NAMALWA (cell line): ENCODE measurements around the gene E2F2.

Experiments used
- DNase-seq: peaks from one replicate; pipeline ENCODE4 v3.0.0-alpha.2; 2015; ENCODE audit warnings: low spot score

The E2F2 gene, protein sequence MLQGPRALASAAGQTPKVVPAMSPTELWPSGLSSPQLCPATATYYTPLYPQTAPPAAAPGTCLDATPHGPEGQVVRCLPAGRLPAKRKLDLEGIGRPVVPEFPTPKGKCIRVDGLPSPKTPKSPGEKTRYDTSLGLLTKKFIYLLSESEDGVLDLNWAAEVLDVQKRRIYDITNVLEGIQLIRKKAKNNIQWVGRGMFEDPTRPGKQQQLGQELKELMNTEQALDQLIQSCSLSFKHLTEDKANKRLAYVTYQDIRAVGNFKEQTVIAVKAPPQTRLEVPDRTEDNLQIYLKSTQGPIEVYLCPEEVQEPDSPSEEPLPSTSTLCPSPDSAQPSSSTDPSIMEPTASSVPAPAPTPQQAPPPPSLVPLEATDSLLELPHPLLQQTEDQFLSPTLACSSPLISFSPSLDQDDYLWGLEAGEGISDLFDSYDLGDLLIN

DNA sequence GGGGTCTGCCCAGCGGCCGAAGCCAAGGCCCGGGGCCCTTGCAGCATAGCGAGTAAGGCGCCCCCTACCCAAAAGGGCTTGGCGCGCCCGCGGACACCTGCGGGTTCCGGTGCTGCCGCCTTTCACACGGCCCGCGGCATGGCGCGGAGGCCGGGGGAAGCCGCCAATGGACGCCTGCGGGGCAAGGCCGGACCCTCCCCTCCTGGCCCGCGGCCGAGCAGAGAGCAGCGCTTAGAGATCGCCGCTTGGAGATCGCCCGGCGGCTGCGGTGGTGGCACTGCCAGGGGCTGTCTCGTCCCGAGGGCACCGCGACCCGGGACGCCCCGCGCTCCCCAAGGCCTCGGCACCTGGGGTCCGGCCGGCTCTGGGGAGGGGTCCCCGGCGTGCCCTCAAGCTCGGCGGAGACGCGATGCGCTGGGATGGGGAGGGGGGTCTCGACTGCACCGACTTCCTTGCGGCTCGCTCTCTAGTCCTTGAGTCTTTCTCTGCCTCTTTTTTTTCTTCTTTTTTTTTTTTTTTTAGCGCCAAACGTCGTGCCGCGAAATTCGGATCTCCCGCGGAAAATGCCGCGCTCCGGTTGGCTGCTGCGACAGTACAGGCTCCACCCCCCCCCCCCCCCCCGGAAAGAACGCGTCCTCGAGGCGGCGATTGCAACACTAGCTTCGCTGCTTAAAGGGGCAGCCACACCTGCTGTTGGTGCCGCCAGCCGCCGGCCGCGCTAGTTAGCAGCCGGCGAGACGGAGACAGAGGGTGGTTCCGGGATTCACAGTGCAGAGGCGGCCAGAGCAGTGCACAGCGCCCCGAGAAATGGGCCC is at the start of gene E2F2:
Gene E2F2 (minus strand): TSS at position 487 of the 815 bp plus-strand sequence. CDS start 440 bp downstream, at position 47.
- peak; percentile 91 for DNase-seq

DNA sequence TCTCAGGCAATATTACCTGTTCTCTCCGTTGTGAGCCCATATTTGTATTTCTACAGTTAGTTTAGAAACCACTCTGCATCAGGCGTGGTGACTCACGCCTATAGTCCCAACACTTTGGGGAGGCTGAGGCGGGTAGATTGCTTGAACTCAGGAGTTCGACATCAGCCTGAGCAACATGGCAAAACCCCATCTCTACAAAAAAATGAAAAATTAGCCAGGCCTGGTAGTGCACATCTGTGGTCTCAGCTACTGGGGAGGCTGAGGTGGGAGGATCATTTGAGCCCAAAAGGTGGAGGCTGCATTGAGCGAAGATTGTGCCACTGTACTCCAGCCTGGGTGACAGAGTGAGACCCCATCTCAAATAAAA is 47.9 kb upstream of the E2F2 start:
- DNase-seq, result no peak

DNA sequence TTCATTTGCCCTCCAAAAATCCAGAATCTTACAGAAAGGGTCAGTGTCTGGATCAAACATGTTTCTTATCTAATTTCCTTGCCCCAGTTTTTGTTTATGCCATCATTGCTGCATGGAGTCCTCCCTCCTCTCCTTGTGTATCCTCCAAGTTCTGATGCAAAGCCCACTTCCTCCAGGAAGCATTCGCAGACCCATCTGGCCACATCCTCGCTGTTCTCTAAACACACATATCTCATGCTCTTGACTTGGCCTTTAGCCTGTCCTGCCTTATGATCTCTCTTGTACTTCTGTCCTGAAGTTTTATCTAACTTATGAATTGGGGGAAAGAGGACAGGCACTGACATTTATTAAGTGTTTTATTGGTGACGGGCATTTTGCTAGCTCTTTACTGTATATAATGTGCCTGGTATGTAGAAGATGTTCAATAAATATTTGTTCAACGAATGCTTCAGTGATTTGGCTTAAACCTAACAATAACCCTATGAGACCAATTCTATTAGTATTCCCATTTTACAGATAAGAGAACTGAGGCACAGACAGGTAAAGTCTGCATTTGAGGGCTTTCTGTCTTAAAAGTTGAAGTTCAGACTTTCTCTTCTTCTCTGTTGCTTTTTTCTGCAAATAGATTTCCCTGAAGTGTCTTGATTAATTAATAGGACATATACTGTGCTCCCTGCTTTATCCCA is 47.4 kb upstream of the E2F2 start:
- DNase-seq, result peak; percentile 64

DNA sequence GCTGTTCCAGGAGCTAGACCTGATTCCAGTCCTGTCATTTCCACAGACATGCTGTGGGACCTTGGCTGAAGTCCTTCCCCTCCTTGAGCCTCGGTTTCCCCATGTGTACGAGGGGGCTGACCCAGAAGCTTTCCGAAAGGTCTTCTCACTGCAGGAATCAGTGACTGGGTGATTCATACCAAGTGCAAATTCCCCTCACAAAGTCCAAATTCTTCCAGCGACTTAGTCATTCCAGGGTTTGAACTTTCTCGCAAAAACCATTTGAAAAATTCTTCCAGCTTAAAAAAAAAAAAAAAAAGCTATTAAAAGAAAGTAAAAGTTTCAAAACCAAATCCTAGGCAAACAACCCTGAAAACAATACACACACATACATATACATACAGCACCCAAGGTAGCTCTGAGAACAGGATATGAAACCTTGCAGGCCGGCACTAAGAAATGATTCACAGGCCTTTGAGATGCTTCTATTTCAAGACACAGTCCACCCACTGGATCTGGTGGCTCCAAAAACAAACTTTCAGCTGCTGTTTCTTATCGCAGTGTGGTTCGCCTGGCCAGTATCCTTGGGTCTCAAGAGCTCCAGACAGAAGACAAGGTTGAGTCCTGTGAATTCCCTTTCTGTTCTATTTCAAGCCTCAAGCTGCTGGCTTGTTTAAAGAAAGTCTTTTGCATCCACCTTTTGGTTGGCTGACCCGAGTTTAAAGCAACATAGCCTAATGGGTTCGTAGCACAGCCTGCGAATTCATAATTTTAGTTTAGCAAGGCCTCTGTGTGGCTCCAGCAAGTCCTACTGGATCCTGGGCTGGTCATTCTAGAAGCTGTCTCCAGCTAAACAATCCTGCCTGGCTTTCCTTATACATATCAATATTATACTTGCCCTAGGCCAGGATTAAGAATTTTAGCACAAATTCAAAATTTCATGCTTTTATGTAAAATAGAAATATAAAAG is 46.3 kb upstream of the E2F2 start:
- DNase-seq, result peak; percentile 94

DNA sequence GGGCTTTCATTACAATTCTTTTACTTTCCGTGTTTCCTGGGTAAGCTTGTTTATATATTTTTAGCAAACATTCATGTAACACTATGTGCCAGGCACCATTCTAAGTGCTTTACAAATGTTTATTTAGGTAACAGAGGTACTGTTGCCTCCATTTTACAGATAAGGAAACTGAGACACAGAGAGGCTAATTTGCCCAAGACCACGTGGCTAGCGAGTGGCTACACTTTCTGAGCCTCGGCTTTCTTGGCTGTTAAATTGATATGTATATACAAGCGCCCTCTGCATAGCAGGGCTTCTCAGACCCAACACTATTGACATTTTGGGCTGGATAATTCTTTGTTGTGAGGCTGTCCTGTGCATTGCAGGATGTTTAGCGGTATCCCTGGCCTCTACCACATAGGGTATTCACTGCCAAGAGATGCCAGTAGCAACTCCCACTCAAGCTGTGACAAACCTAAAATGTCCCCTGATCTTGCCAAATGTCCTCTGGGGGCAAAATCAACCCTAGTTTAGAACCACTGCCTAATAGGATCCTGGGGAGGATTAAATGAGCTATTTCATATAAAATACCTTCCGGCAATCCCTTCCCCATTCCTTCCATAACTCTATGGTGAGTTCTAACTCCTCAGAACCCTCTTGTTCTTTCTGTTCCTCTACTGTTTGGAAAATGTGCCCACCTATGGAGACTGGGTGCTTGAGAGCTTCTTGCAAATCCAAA is 45.5 kb upstream of the E2F2 start:
- DNase-seq, result peak; percentile 52

DNA sequence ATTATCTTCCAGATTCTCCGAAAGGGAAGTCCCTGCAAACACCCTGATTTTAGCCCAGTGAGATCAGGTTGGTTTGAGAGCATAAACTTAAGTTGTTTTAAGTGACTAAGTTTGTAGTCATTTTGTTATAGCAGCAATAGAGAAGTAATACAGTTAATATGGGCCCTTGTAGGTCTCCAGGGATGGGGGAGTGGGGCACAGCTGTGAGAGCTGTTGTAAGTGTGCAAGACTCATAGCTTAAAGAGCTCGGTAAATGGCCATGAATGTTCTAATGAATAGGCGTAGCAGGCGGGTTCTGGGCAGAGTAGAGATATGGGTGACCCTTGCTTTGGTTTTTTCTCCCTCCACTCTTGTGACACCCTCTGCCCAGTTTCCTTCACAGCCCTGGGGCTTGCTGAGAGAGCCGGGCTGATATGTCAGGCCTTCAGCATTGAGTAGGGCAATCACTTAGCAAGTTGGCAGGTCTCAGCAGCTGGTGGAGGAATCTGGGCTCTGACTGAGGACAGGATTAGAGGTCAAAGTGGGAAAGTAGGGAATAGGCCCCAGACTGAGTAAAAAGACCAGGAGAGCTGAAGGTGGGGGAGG is 44.3 kb upstream of the E2F2 start:
- DNase-seq, result peak; percentile 45

DNA sequence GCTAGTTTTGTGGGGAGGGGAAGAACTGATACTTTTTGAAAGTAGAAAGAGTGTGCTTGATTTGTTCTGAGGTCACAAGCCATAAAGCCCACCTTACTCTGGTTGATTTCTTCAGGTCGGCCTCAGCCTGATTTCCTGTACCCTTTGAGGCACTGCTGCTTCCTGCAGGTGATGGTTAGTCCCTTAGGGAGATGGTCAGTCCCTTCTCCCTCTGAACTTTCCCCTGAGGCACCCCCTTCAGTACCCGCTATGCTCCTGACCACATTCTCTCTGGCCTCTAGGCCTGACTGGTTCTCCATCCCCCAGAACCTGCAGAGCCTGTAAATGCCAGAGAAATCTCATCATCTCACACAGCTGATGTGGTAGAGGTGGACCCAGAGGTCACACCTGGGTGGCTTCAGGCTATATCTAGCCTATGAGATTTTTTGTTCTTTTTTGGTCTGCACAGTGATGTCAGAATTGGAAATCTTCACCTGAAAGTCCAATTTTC is 43.3 kb upstream of the E2F2 start:
- peak; percentile 60 for DNase-seq

DNA sequence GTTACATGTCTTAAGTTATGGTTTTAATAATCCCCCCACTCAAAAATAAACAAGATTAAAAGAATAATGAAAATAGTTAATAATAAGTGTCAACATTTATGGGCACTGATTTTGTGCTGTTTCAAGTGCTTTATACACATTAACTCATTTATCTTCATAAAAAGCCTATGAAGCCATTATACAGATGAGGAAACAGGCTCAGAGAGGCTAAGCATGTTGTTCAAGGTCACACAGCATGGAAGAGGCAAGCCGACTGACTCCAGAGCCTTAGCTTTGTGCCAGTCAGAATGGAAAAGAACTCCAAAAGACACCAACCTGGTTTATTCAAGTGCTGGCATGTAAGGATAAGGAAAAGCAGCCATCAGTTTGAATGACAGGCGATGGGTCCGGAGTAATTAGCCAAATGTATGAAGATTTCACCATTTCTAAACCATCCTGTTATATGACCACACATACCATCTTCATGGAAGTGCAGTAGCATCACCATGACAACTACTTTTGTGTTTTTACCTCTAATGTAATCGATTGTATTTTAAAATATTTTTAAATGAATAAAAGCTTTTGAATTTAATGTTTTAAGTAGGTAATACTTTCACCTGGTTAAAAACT is 42.6 kb upstream of the E2F2 start:
- no peak for DNase-seq

DNA sequence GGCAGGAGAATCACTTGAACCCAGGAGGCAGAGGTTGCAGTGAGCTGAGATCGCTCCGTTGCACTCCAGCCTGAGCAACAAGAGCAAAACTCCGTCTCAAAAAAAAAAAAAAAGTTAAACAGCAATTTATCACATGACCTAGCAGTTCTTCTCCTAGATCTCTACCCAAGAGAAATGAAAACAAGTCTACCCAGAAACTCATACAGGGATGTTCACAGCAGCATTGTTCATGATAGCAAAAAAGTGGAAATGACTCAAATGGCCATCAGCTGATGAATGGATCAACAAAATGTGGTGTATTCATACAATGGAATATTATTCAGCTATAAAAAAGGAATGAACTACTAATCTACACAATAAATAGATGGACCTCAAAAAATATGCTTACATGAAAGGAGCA is 40.4 kb upstream of the E2F2 start:
- no peak for DNase-seq

DNA sequence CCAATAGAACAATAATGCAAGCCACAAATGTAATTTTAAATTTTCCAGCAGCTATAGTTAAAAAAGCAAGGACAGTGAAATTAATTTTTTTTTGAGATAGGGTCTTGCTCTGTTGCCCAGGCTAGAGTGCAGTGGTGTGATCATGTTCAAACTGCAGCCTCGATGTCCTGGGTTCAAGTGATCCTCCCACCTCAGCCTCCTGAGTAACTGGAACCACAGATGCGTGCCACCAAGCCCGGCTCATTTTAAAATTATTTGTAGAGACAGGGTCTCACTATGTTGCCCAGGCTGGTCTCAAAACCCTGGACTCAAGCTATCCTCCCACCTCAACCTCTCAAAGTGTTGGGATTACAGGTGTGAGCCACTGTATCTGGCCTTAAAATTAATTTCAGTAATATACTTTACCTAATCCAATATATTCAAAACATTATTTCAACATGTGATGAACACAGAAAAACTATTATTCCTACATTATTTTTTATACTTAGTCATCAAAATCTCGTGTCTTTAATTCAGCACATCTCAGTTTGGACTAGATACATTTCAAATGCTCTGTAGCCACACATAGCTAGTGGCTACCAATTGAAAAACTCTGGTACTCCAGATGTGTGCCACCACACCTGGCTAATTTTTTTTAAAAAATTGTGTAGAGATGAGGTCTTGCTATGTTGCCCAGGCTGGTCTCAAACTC is 39.1 kb upstream of the E2F2 start:
- DNase-seq, result no peak

DNA sequence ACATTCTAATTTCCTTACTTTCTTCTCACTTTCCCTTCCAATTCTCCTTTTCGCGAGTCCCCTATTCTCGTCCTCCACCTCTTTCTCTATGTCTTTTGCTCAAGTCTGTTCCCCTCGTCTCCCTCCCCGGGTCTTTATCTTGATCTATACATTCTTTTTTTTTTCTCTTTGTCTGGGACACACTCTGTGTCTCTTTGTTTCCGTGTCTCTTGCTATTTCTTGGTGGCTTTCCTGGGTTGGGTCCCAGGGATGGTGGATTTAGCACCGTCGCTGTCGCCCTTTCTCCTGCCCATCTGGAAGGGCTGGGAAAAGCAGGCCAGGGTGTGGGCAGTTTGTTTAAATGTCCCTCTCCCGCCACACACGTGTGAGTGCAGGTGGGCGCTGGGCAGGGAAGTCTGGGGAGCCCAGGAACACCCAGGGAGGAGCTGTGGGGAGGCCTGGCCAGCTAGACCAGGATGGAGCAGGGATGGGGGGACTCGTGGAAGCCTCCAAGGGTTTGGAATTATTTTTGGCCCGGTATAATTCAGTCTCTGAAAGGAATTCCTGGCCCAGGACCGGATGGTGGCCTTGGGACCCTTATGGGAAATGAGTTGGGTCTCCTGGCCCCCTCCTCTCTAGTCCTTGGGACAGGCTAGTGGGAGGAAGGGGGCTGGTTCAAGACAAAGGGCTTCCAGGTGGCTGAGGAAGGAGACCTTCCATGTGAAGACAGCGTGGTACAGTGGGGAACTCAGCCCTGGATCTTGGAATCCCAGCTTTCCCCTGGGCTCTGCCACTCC is 37.8 kb upstream of the E2F2 start:
- DNase-seq, result peak; percentile 41

DNA sequence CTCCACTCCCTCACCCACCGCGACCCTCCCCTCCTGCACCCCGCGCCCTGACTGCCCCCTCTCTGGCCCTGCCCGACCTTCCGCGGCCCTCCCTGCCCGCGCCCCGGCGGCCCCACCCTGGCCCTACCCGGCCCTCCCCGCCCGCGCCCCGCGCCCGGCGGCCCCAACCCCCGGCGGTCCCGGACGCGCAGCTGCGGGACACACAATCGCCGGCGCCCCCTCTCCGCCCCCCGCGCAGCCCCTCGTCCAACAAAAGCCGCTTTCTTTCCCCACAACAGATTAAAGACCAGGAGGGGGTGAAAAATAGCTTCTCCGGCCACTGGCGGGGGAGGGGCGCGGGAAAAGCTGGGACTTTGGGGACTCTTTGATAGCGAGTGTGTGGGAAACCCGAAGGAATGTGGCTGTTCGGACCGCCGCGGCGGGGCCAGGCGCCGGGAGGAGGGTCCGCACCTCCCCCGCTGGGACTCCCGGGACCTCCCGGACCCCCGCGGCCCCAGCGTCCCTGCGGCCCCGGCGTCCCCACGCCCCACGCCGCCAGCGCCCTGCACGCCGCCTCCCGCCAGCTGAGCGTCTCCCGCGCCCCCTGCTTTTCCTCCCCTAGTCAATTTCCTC is 37.1 kb upstream of the E2F2 start:
- DNase-seq, result no peak

DNA sequence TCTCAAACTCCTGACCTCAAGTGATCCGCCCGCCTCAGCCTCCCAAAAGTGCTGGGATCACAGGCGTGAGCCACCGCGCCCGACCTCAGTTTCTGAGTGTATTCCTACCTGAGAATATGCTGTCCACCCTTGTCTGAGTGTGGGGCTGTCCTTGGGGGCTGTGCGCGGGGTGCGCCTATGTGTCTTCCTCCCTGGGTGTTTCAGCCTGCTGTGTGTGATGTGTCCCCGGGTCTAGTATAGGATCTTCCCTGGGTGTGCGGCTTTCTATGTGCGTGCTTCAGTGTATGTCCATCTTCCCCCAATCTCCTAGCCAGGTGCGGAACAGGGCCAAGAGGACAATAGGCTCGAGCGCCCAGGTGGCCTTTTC is 36.6 kb upstream of the E2F2 start:
- DNase-seq, result peak; percentile 23

DNA sequence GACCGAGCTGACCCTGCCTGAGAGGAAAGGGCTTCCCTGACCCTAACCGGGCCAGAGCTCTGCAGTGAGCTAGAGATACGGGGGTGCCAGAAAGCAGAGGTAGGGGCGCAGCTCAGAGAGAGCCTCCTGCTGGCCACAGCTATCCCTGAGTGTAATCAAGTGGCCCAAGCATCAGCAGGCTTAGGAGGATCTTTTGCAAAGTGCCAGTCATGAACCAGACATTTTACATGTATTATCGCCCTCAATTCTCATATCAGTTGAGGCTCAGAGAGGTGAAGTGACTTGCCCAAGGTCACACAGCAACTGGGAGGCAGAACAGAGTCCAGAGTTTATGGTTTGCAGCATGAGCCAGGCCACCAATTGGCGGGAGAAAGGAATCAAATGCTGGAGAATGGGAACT is 35.3 kb upstream of the E2F2 start:
- peak; percentile 49 for DNase-seq

DNA sequence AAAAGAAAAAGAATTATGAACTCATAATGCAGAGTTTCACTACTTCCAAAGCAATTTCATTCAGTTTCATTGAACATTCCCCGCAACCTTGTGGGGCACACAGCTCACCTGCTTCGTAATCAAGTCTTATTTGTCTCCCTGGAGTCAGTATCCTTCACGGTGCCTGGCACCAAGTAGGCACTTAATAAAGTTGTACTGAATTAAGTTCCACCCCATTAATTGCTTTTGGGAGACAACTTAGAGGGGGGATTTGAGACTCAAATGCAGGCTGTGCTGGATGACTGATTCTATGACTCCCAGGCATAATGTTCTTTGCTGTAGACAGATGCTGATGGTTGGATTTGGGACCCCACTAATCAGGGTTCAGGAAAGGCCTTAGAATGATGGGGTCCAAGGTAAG is 34.7 kb upstream of the E2F2 start:
- peak; percentile 19 for DNase-seq

DNA sequence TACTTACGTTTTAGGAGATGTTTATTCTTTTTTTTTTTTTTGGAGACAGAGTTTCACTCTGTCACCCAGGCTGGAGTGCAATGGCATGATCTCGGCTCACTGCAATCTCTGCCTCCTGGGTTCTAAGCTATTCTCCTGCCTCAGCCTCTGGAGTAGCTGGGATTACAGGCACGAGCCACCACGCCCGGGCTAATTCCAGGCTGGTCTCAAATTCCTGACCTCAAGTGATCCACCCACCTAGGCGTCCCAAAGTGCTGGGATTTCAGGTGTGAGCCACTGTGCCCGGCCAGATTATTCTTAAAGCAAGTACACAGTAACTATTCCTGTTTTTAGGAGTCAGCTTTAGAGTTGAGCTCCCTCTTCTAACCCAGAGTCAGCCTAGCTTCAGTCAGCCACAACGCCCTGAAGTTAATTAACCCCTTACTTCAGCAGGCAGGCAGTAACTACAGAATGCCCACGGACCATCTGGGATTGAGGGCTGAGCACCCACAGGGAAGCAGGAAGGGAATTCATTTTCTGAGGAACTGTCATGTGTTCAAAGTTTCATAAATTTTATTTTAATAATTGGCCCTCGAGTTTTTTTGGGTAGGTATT is 33.6 kb upstream of the E2F2 start:
- no peak for DNase-seq

DNA sequence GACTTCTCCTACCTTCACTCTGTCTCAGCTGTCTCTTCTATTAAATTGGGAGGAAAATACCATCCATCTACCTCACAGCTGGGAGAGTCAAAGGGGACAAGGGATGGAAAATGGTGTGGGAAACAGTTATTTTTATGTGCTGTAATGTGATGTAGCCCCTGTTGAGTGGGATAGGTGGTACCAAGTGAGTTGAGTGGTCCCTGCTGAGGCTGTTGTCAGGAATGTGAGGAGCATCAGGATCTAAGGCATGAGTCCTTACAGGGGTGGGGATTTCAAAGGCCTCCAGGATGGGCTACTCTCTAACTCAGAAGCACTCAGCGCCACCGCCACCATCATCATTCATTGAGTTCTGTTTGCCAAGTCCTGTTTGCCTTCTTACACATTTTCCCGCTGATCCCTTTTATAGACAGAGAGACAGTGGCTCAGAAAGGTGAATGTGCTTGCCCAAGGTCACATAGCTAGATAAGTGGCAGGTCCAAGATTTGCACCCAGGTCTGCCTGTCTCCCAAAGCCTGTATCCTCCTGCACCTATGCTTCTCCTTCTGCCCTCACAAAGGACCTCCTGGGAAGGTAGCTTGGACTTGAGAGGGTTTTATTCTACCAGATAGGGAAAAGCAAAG is 32.8 kb upstream of the E2F2 start:
- DNase-seq, result peak; percentile 23
